HG03095 (cell line): ENCODE measurements around the gene MYO10.
"Not testable (repeated sequence)": the region's sequence is repeated elsewhere in the genome, so short reads cannot be mapped to it uniquely, and the experiment has no call there.

ENCODE experiments used
- ATAC-seq: cut with Tn5 transposase; IDR thresholded peaks from one replicate; pipeline ENCODE4 v1.9.1; 2021; ENCODE audit warnings: moderate library complexity; ENCODE audit not compliant: unreplicated experiment

Gene MYO10

DNA sequence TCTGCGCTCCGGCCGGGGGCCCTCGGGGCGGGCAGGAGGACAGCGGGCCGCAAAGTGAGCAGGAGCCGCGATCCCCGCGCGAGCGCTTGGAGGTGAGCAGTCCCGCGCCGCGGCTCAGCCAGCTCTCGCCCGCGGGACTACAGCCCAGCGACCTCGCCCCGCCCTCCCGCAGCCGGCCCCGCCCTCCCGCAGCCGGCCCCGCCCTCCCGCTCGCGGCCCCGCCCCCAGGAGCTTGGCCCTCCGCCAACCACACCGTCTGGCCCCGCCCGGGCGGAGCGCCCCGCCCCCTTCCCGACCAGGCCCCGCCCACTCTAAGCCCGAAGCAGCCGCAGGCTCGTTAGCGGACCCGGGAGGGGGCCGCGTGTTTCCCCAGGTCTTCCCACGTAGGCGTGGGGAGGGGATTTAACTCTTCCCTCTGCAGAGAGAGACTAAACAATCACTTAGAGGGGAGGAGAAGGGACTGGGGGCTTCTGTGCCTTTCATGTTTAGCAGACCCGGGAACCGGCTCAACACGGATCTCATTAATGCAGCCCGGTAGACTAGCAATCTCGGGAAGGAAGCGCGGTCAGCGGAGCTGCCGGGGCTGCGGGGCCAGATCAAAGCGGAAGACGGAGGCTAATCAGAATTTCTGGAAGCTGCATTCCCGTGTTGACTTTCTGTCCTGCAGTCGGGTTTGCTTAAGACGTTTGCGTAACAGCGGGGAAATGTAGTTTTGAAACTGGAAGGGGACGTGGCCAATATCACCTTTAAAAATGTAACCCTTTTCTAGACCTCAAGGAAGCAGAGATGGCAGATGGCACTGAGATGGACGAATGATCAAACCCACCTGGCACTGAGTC, at the start of gene MYO10:
Gene MYO10, minus strand, starts transcription at position 139 of the 839 bp plus-strand sequence. CDS start 480 bp downstream, outside the sequence.
- ATAC-seq, result peak; percentile 52

DNA sequence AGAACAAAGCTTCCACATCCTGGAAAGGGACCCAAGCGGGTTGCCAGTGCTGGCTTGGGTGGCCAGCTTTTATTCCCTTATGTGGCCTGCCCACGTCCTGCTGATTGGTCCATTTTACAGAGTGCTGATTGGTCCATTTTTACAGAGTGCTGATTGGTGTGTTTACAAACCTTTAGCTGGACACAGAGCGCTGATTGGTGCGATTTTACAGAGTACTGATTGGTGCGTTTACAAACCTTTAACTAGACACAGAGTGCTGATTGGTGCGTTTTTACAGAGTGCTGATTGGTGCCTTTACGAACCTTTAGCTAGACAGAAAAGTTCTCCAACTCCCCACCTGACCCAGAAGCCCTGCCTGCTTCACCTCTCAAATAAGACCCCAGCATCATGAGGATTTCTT, 49.2 kb upstream of the MYO10 start:
- not testable (repeated sequence) for ATAC-seq

DNA sequence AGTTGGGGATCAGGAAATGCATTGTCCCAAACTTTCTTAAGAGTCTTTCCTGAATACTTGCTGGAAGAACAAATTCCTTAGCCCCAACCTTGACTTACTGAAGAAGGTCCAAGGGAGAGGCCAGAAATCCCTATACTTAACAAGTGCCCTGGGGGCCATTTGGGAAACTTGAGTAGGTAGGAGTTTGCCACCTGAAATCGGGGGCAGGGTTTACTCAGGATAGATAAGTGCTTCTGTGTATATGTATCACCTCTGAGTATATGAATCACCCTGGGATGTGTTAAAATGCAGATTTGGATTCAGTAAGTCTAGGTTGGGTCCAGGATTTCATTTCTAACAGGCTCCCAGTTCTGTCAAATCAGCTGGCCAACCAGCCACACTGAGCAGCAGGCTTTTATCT, 47.9 kb upstream of the MYO10 start:
- no peak for ATAC-seq

DNA sequence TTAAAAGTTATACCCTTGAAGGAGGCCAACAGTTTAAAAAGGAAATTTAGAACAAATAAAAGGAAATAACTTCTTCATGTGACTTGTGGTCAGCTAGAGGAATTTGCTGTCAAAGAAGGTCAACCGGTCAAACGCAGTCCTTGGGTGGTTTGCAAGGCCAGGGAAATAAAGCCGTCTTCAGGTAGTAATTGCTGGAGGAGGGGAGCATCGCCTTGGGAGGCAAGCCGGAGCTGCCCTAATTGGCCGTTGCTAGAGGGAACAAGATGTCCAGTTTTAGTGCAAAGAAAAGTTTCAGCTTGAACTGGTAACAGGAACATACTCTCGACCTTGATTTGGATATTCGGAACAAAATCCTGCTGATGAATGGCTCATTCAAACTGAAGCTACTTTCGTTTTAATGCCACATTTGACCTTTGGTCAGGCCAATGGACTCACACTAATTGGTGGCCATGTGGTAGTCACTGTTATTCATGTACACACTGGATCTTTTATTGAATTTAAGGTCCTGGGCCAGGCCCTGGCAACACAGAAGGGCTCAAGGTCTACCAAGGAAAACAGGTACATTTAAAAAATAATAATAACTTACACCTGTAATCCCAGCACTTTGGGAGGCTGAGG, 47.0 kb upstream of the MYO10 start:
- ATAC-seq, result no peak

DNA sequence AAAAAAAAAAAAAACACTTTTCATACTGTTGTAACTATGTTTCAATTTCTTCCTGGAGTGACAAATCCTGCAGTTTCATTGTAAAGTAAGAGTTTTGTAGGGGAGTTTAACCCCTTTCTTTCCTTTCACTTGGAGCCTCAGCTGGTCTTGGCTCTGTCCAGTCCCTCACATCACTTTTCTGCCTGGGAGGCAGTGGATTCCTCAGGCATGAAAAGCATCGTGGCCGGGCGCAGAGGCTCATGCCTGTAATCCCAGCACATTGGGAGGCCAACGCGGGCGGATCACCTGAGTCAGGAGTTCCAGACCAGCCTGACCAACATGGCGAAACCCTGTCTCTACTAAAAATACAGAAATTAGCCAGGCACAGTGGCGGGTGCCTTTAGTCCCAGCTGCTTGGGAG, 45.6 kb upstream of the MYO10 start:
- no peak for ATAC-seq

DNA sequence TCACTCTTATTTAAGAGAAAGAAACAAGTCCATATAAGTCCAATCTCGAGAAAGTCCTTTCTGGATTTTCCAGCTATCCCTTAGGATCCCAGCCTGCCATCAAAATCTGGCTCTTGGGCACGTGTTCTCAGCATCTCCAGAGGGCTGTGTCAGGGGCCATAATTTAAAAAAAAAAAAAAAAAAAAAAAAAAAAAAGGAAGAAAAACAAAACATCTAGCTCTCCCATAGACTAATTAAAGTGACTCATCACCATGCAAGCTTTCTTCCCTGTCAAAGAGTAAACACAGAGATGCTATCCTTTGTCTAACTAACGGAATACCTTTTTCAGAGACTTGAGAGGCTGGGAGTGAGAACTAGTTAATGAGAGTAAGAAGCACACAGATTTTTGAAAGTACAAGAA, 44.9 kb upstream of the MYO10 start:
- ATAC-seq, result no peak

DNA sequence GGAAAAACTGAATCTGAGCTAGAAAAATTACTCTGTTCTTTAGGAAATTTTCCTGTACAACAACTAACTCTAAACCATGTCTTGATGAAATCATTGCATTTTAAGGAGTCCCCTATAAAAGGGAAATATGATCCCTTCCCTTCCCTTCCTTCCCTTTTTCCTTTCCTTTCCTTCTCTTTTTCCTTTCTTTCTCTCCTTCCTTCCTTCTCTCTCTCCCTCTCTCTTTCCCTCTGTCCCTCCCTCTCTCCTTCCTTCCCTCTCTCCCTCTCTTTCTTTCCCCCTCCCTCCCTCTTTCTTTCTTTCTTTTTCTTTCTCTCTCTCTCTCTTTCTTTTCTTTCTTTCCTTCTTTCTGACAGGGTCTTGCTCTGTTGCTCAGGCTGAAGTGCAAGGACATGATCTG, 42.2 kb upstream of the MYO10 start:
- ATAC-seq, result no peak

DNA sequence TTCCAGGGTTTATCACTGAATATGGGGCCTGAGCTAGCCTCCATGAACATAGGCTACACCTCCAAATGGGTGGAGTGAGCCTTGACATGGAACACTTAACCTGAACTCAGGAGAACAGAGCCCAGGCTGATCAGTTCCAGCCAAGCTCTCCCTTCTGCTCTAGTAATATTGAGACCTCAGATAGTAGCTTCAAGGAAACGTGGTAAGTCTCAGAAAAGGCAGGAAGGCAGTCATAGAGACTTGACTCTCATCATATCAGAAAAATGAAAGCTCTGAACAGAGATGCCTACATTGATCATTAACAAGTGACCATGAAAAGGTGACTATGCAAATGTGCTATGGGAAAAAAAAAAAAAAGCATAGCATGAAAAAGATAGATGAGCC, 40.5 kb upstream of the MYO10 start:
- peak; percentile 73 for ATAC-seq

DNA sequence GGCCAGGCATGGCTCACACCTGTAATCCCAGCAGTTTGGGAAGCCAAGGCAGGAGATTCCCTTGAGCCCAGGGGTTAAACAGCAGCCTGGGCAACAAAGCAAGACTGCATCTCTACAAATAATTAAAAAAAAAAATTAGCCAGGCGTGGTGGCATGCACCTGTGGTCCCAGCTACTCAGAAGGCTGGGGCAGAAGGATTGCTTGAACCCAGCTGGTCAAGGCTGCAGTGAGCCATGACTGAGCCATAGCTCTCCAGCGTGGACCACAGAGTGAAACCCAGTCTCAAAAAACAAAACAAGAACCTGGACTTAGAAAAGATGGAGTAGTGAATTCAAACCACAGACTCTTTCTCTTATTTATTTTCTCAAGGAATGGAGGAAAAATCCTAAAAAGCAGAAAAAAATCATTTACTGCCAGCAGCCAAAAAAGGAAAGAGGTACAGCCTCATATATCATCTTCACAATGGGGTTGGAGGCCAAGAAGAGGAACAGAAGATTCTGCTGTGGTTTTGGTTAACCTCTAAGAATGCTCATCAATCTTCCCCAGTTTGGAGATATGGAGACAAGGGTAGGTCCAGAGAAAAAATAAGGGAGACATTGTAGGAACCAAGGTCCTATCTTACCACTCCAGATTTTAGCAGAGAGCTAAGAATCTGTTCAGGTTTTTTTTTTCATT, 40.0 kb upstream of the MYO10 start:
- ATAC-seq, result peak; percentile 71

DNA sequence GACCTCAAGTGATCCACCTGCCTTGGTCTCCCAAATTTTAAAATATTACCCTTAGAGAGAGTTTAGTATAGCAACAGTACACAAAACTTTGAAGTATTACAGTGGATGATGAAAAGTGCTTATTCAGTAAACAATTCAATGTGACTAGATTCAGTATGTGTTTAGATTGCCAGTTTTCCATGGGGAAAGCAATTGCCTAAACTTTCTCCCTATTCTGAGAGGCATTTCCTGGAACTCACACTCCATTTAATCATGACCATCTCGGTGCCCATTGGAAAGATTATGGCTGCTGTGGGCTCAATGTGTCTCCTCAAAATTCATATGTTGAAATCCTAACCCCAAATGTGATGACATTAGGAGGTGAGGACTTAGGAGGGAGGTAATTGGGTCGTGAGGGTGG, 38.9 kb upstream of the MYO10 start:
- no peak for ATAC-seq

DNA sequence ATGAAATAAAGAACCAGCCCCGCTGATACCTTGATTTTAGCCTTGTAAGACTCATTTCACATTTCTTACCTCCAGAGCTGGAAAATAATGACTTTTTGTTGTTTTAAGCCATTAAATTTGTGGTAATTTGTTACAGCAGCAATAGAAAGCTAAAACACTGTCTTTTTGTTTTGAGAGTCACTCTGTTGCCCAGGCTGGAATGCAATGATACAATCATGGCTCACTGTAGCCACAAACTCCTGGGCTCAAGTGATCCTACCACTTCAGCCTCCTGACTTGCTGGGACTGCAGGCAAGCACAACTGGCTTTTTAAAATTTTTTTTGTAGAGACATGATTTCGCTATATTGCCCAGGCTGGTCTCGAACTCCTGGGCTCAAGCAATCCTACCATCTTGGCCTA, 34.7 kb upstream of the MYO10 start:
- no peak for ATAC-seq

DNA sequence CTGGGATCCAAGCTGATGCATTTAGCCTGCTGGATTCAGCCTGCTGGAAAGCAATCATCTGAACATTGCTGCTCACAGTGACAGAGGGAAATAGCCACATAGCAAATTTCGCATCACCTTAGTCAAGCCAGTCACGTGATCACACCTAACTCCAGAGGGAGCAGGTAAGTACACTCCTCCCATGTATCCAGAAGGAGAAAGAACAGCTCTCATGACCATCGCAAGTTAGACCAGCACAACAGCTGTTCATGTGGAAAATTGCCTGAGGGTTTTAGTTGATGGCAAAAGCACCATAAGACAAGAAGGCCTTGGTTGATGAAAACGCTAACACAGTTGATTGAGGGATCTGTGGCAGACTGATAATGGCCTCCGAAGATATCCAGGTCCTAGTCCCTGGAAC, 34.2 kb upstream of the MYO10 start:
- ATAC-seq, result no peak

DNA sequence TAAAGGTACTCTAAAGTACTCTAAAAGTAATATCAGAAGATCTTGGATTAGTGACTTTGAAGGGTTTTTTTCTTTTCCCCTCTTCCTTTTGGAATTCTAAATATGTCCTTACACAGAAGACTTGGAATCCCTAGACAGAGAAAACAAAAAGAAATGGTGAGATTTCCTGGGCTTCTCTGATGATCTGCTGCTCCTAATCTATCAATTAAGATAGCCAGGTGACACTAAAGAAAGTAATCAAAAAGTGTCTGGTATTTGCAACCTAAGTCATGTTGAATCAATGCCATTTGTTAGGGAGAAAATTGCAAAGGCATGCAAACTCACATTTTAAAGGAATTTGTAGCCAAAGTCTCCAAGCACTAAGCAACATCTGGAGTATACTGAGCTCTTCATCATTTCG, 29.5 kb upstream of the MYO10 start:
- ATAC-seq, result no peak

DNA sequence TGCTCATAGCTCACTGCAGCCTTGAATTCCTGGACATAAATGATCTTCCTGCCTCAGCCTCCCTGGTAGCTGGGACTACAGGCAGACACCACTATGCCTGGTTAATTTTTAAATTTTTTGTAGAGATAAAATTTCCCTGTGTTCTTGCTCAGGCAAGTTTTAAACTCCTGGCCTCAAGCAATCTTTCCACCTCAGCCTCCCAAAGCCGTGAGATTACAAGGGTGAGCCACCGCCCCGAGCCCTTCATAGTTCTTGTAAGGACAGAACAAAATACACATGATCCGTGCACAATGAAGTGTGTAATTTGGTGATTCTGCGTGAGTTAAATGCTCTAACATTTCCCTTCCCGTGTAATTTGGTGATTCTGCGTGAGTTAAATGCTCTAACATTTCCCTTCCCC, 27.7 kb upstream of the MYO10 start:
- no peak for ATAC-seq

DNA sequence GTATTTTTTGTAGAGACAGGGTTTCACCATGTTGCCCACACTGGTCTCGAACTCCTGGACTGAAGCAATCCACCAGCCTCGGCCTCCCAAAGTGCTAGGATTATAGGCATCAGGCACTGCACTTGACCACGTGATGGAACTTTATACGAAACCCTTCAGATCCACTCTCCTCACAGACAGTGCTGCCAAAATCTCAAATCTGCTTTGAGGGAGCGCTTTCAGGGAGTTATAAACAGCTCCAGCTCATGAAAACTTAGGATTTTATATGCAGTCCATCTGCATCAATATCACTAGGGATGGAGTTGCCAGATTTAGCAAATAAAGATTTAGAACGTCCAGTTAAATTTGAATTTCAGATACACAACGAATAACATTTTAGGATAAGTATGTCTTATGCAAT, 25.0 kb upstream of the MYO10 start:
- no peak for ATAC-seq

DNA sequence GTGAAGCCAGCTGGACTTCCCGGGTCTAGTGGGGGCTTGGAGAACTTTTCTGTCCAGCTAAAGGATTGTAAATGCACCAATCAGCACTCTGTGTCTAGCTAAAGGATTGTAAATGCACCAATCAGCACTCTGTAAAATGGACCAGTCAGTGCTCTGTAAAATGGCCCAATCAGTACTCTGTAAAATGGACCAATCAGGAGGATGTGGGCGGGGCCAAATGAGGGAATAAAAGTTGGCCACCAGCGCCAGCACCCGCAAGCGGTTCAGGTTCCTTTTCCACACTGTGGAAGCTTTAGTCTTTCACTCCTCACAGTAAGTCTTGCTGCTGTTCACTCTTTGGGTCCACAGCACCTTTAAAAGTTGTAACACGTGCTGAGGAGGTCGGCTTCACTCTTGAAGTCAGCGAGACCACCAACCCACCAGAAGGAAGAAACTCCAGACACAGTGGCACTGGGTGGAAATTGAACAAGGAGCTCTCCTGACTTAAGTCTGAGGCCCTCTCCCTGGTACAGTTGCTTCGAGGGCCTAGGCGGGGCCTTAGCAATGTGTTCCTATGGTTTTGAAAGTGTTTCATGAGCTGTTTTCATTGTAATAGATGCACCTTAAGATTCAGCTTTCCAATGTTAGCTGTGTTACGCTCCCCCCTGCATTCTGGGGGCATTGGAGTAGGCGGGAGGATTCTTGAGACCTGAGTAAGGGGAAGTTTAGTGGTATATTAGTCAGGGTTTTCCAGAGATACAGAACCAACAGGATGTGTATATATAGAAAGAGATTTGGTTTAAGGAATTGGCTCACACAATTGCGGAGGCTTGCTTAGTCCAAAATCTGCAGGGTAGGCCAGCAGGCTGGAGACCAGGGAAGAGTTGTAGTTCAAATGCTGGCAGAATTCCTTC, 21.5 kb upstream of the MYO10 start:
- no peak for ATAC-seq

DNA sequence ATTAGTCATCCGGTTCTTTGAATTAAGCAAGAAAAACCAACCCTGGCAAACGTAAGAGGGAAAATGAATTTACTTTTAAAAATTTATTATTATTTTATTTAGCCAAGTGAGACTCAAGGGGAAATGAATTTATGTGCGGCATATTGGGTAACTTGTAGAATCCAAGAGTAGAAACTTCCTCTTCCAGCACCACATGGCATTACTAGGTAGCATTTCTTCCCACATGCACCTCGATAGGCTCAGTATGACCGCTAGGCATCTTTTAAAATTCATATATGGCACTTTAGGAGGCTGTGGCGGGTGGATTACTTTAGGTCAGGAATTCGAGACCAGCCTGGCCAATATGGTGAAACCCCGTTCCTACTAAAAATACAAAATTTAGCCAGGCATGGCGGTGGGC, 17.6 kb upstream of the MYO10 start:
- ATAC-seq, result no peak

DNA sequence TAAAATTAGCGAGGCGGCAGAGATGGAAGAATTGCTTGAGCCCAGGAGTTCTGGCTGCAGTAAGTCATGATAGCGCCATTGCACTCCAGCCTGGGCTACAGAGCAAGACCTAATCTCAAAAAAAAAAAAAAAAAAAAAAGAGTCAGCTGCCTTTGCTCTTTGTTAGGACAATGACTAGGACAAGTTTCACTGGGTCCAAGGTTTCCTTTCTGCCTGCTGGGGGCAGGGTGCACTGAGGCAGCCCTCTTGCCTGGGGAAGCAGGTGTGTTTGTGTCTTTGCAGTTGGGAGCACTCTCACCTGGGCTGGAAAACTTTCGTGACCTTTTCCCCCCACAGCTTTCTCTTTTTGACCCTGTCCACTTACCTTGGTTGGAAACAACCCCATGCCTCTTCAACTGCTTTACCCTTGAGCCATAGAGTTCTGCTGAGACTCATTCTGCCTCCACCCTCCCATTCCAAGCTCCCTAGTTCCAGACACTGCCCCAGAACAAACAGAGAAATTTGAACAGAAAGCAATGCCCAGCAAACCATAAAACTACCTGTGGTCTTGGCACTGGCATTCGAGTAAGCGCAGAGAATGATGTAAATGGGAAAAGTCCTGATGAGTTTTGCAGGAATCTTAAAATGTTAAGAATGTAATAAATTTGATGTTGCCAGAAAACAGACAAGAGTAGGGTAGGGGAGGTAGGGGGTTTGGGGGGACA, 17.0 kb upstream of the MYO10 start:
- ATAC-seq, result no peak

DNA sequence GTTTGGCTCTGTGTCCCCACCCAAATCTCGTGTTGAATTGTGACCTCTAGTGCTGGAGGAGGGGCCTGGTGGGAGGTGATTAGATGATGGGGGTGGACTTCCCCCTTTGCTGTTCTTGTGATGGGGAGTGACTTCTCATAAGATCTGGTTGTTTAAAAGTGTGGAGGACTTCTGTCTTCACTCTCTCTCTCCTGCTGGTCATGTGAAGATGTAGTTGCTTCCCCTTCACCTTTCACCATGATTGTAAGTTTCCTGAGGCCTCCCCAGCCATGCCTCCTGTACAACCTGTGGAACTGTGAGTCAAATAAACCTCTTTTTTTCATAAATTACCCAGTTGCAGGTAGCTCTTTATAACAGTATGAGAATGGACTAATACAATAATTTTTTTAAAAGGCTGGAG, 10.6 kb upstream of the MYO10 start:
- ATAC-seq, result no peak

DNA sequence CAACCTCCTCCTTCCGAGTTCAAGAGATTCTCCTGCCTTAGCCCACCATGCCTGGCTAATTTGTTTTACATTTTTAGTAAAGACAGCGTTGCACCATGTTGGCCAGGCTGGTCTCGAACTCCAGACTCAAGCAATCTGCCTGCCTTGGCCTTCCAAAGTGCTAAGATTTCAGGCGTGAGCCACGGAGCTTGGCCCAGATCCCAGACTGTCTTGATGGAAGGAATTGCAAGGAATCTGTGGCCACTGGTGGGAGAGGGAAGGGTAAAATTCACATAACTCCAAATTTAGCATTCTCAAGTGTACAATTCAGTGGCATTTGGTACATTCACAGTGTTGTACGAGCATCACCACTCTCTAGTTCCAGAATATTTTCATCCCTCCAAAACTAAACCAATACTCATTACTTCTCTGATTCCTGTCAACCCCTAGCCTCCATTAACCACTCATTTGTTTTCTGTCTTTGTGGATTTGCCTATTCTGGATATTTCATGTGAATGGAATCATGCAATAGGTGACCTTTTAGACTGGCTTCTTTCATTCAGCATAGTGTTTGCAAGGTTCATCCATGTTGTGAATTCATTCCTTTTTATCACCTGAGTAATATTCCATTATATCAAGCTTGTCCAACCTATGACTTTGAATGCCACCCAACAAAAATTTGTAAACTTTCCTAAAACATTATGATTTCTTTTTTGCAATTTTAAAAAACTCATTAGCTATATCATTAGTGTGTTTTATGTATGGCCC, 8.9 kb upstream of the MYO10 start:
- ATAC-seq, result no peak
